Stimulated activated CD8-positive, alpha-beta memory T cell treated with anti-CD3 and anti-CD28 coated beads, Interleukin-2, amount 100 ng/mL, for 48 hours (primary cell): ENCODE results near the gene CDC5L.

Experiments
- DNase-seq, 2 donors: peaks; one replicate each; pipeline ENCODE4 v3.0.0-alpha.2; 2020; ENCODE audit warnings: low read depth in 2 of 2

The CDC5L gene

GRCh38 chr6:44474643-44475042, 87.1 kb downstream of the CDC5L start:
- DNase-seq, result no peak

- no peak for DNase-seq
Observed at GRCh38 chr6:44475417-44475778, 87.9 kb downstream of the CDC5L start.

GRCh38 chr6:44475779-44476434, 88.4 kb downstream of the CDC5L start:
- peak; percentile 57 to 62 for DNase-seq

GRCh38 chr6:44476849-44477248, 89.3 kb downstream of the CDC5L start:
- no peak for DNase-seq

- DNase-seq, result no peak
Observed at GRCh38 chr6:44477293-44477894, 89.9 kb downstream of the CDC5L start.

- DNase-seq, result no peak
Observed at GRCh38 chr6:44478158-44478557, 90.7 kb downstream of the CDC5L start.

- no peak for DNase-seq
Observed at GRCh38 chr6:44478591-44479254, 91.2 kb downstream of the CDC5L start.

GRCh38 chr6:44480097-44480541, 92.6 kb downstream of the CDC5L start:
- no peak for DNase-seq

GRCh38 chr6:44481056-44481455, 93.5 kb downstream of the CDC5L start:
- DNase-seq, result no peak

- no peak for DNase-seq
Observed at GRCh38 chr6:44481760-44482159, 94.3 kb downstream of the CDC5L start.

- DNase-seq, result no peak
Observed at GRCh38 chr6:44485601-44486401, 98.3 kb downstream of the CDC5L start.

GRCh38 chr6:44487002-44487401, 99.5 kb downstream of the CDC5L start:
- DNase-seq, result no peak

GRCh38 chr6:44487586-44487985, 100.1 kb downstream of the CDC5L start:
- DNase-seq, result no peak

GRCh38 chr6:44489910-44490604, 102.6 kb downstream of the CDC5L start:
- DNase-seq, result no peak

- no peak for DNase-seq
Observed at GRCh38 chr6:44493132-44493531, 105.6 kb downstream of the CDC5L start.

GRCh38 chr6:44493593-44493992, 106.1 kb downstream of the CDC5L start:
- no peak for DNase-seq

- DNase-seq, result no peak
Observed at GRCh38 chr6:44494011-44494501, 106.5 kb downstream of the CDC5L start.

- DNase-seq, result no peak
Observed at GRCh38 chr6:44495036-44495901, 107.8 kb downstream of the CDC5L start.

GRCh38 chr6:44496665-44497369, 109.3 kb downstream of the CDC5L start:
- no peak for DNase-seq

GRCh38 chr6:44497807-44498206, 110.3 kb downstream of the CDC5L start:
- no peak for DNase-seq
